Breast epithelium (tissue), 3 donors: ENCODE measurements around the gene NDUFB4.

Experiments used
- CTCF ChIP-seq, 3 donors: fragments of 450-650 bp; IDR thresholded peaks; one replicate each; pipeline ENCODE4 v1.5.1; 2016 to 2017; ENCODE audit warnings: antibody characterized with exemption in 3 of 3, mild to moderate bottlenecking in 3 of 3, moderate library complexity in 3 of 3
- POLR2A ChIP-seq: fragments of 450-650 bp; IDR thresholded peaks from one replicate; pipeline ENCODE4 v1.6.1; 2016; ENCODE audit warnings: antibody characterized with exemption, mild to moderate bottlenecking, moderate library complexity
- POLR2AphosphoS5 ChIP-seq, 3 donors: sonication (generic); formaldehyde crosslinking; IDR thresholded peaks; one replicate each; pipeline ENCODE4 v1.6.1; 2017; ENCODE audit warnings: antibody characterized with exemption in 3 of 3

GRCh38 chr3:120601554-120601953, 5.4 kb downstream of the NDUFB4 start:
- no peak for TF ChIP-seq CTCF (IDR thresholded peaks at IDR 0.05)
- TF ChIP-seq POLR2A: no peak
- no peak for TF ChIP-seq POLR2AphosphoS5 (IDR thresholded peaks at IDR 0.05)
